ENCODE results near the gene CLNK. TPM values are rescaled to one million over a fixed set of nuclear protein-coding genes. Genes with fewer than 3 reads are reported as not detected.

Gene CLNK
- total and polyA plus RNA-seq, 4 donors, result under 0.01 to 0.01 (median under 0.01) TPM; not detected in 1

DNA sequence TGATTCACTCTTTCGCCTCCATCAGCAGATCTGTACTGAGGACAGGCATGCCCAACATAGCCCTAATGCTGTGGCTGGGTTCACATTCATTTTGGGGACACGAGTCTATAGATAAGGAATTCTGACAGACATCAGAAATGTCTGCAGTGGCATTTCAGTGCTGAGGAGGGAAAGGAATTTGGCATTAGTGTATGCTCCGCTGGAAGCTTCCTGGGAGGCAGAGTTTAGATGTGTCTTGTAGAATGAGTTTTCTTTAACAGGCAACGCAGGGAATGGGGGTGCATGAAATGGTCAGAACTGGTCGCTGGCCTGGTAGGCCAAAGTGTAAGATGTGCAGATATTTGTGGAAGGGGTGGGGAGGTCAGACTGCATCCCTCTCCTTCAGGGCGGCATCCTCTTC is 183.8 kb downstream of the CLNK start:
- no peak for DNase-seq (ENCODE audit: low spot score)
- no peaks in the 10 kb centered on the region for H3K9me3 ChIP-seq (ENCODE audit: control insufficient read depth in 4 of 4, low read length in 3 of 4)
- TF ChIP-seq HNF4A (conservative IDR thresholded peaks at IDR 0.05) (no peak), JUND (IDR thresholded peaks at IDR 0.05) (no peak)
- TF ChIP-seq, protein P1, sequence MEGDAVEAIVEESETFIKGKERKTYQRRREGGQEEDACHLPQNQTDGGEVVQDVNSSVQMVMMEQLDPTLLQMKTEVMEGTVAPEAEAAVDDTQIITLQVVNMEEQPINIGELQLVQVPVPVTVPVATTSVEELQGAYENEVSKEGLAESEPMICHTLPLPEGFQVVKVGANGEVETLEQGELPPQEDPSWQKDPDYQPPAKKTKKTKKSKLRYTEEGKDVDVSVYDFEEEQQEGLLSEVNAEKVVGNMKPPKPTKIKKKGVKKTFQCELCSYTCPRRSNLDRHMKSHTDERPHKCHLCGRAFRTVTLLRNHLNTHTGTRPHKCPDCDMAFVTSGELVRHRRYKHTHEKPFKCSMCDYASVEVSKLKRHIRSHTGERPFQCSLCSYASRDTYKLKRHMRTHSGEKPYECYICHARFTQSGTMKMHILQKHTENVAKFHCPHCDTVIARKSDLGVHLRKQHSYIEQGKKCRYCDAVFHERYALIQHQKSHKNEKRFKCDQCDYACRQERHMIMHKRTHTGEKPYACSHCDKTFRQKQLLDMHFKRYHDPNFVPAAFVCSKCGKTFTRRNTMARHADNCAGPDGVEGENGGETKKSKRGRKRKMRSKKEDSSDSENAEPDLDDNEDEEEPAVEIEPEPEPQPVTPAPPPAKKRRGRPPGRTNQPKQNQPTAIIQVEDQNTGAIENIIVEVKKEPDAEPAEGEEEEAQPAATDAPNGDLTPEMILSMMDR (IDR thresholded peaks at IDR 0.05; ENCODE audit: low read depth, low read length, missing input control), result no peak
- H3K36me3 ChIP-seq (ENCODE audit: control insufficient read depth in 4 of 4, insufficient read depth in 3 of 4, low read depth in 1 of 4, low read length in 3 of 4), result no peaks in the 10 kb centered on the region
- H3K9ac ChIP-seq (ENCODE audit: low read depth in 1 of 2, low read length in 2 of 2), result no peak overlapping the region
- 80% methylated on average over 6 of the region's 6 CpGs for WGBS
- no peak overlapping the region for H3K27ac ChIP-seq (ENCODE audit: low read depth in 1 of 2, low read length in 2 of 2)
- H3K4me1 ChIP-seq (ENCODE audit: control insufficient read depth in 4 of 4, insufficient read depth in 4 of 4, low read length in 3 of 4), result no peaks in the 10 kb centered on the region
- H3K4me3 ChIP-seq (ENCODE audit: low read depth in 1 of 3, low read length in 3 of 3), result no peak overlapping the region
- H3K27me3 ChIP-seq (ENCODE audit: control insufficient read depth in 4 of 4, insufficient read depth in 4 of 4, low read length in 3 of 4), result peaks cover 0 to 4% (median 0%) of the 10 kb centered on the region in 4 donors

DNA sequence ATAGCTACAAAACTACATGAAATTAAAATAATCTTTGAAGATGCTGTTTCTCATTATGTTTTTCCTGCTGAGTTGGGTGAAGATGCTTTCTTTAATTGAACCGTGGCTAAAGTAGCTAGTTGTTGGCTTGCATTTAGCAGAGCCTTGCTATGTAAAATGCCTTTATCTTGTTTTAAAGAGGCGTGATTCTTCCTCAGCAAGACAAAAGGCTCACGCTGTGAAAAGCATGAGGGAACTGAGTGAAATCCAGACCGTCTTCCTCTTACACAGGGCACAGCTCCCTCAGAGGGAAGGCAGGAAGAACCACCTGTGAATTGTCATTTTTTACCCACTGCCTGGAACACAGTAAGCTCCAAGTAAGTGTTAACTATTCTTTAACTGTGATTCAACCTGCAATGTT is 188.4 kb downstream of the CLNK start:
- no peak for DNase-seq (ENCODE audit: low spot score)
- no peaks in the 10 kb centered on the region for H3K9me3 ChIP-seq (ENCODE audit: control insufficient read depth in 4 of 4, low read length in 3 of 4)
- no peak overlapping the region for H3K9ac ChIP-seq (ENCODE audit: low read depth in 1 of 2, low read length in 2 of 2)
- TF ChIP-seq RAD21 (IDR thresholded peaks at IDR 0.05) (no peak), EGR1 (IDR thresholded peaks at IDR 0.05; ENCODE audit: low read depth in 2 of 2) (no peak), TAF1 (conservative IDR thresholded peaks at IDR 0.05) (no peak), JUND (IDR thresholded peaks at IDR 0.05) (no peak)
- H3K27me3 ChIP-seq (ENCODE audit: control insufficient read depth in 4 of 4, insufficient read depth in 4 of 4, low read length in 3 of 4), result peaks cover 0 to 4% (median 0%) of the 10 kb centered on the region in 4 donors
- H3K36me3 ChIP-seq (ENCODE audit: control insufficient read depth in 4 of 4, insufficient read depth in 3 of 4, low read depth in 1 of 4, low read length in 3 of 4), result no peaks in the 10 kb centered on the region
- no peaks in the 10 kb centered on the region for H3K4me1 ChIP-seq (ENCODE audit: control insufficient read depth in 4 of 4, insufficient read depth in 4 of 4, low read length in 3 of 4)
- H3K27ac ChIP-seq (ENCODE audit: low read depth in 1 of 2, low read length in 2 of 2), result no peak overlapping the region
- H3K4me3 ChIP-seq (ENCODE audit: low read depth in 1 of 3, low read length in 3 of 3), result no peak overlapping the region
- WGBS, result 62% methylated on average over 4 of the region's 4 CpGs

DNA sequence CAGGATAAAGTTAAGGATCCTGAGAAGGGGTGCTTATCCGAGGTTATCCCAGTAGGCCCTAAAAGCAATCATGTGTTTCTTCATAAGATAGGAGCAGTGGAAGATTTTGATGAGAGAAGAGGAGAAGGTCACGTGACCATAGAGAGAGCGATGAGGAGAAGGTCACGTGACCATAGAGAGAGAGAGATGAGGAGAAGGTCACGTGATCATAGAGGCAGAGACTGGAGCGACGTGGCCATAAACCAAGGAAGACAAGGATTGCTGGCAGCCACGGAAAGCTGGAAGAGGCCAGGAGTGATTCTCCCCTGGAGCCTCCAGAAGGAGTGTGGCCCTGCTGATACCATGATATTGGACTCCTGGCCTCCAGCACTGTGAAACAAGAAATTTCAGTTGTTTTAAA is 188.9 kb downstream of the CLNK start:
- Histone ChIP-seq H3K4me3 (ENCODE audit: low read depth in 1 of 3, low read length in 3 of 3) (no peak overlapping the region), H3K36me3 (ENCODE audit: control insufficient read depth in 4 of 4, insufficient read depth in 3 of 4, low read depth in 1 of 4, low read length in 3 of 4) (no peaks in the 10 kb centered on the region), H3K9me3 (ENCODE audit: control insufficient read depth in 4 of 4, low read length in 3 of 4) (no peaks in the 10 kb centered on the region), H3K9ac (ENCODE audit: low read depth in 1 of 2, low read length in 2 of 2) (no peak overlapping the region), H3K27ac (ENCODE audit: low read depth in 1 of 2, low read length in 2 of 2) (no peak overlapping the region), H3K4me1 (ENCODE audit: control insufficient read depth in 4 of 4, insufficient read depth in 4 of 4, low read length in 3 of 4) (no peaks in the 10 kb centered on the region), H3K27me3 (ENCODE audit: control insufficient read depth in 4 of 4, insufficient read depth in 4 of 4, low read length in 3 of 4) (peaks cover 0 to 4% (median 0%) of the 10 kb centered on the region in 4 donors)
- TF ChIP-seq RAD21 (IDR thresholded peaks at IDR 0.05) (no peak), EGR1 (IDR thresholded peaks at IDR 0.05; ENCODE audit: low read depth in 2 of 2) (no peak), SP1 (IDR thresholded peaks at IDR 0.05) (no peak), ZBTB33 (IDR thresholded peaks at IDR 0.05) (no peak), YY1 (IDR thresholded peaks at IDR 0.05) (no peak), RXRA (IDR thresholded peaks at IDR 0.05) (no peak), HNF4A (conservative IDR thresholded peaks at IDR 0.05) (no peak), HNF4G (IDR thresholded peaks at IDR 0.05) (no peak), NR2F2 (IDR thresholded peaks at IDR 0.05) (no peak), TAF1 (conservative IDR thresholded peaks at IDR 0.05) (no peak), JUND (IDR thresholded peaks at IDR 0.05) (no peak), FOXA1 (IDR thresholded peaks at IDR 0.05) (no peak), FOXA2 (IDR thresholded peaks at IDR 0.05) (no peak), GABPA (IDR thresholded peaks at IDR 0.05 in 1 of 2, conservative IDR thresholded peaks at IDR 0.05 in 1 of 2) (no peak)
- TF ChIP-seq, protein P2, sequence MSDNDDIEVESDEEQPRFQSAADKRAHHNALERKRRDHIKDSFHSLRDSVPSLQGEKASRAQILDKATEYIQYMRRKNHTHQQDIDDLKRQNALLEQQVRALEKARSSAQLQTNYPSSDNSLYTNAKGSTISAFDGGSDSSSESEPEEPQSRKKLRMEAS (IDR thresholded peaks at IDR 0.05), result no peak
- TF ChIP-seq, protein P3, sequence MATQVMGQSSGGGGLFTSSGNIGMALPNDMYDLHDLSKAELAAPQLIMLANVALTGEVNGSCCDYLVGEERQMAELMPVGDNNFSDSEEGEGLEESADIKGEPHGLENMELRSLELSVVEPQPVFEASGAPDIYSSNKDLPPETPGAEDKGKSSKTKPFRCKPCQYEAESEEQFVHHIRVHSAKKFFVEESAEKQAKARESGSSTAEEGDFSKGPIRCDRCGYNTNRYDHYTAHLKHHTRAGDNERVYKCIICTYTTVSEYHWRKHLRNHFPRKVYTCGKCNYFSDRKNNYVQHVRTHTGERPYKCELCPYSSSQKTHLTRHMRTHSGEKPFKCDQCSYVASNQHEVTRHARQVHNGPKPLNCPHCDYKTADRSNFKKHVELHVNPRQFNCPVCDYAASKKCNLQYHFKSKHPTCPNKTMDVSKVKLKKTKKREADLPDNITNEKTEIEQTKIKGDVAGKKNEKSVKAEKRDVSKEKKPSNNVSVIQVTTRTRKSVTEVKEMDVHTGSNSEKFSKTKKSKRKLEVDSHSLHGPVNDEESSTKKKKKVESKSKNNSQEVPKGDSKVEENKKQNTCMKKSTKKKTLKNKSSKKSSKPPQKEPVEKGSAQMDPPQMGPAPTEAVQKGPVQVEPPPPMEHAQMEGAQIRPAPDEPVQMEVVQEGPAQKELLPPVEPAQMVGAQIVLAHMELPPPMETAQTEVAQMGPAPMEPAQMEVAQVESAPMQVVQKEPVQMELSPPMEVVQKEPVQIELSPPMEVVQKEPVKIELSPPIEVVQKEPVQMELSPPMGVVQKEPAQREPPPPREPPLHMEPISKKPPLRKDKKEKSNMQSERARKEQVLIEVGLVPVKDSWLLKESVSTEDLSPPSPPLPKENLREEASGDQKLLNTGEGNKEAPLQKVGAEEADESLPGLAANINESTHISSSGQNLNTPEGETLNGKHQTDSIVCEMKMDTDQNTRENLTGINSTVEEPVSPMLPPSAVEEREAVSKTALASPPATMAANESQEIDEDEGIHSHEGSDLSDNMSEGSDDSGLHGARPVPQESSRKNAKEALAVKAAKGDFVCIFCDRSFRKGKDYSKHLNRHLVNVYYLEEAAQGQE (IDR thresholded peaks at IDR 0.05), result no peak
- TF ChIP-seq, protein P1 (IDR thresholded peaks at IDR 0.05; ENCODE audit: low read depth, low read length, missing input control), result no peak
- TF ChIP-seq, protein P4, sequence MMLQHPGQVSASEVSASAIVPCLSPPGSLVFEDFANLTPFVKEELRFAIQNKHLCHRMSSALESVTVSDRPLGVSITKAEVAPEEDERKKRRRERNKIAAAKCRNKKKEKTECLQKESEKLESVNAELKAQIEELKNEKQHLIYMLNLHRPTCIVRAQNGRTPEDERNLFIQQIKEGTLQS (IDR thresholded peaks at IDR 0.05), result no peak
- DNase-seq (ENCODE audit: low spot score), result no peak
- WGBS, result 70% methylated on average over 8 of the region's 8 CpGs
